Ovary (tissue), 3 donors: ENCODE data around the gene ANKS1B.

ENCODE experiments used
- EP300 ChIP-seq: sonication (generic); formaldehyde crosslinking; IDR thresholded peaks from one replicate; pipeline ENCODE4 v1.6.1; 2017; ENCODE audit warnings: antibody characterized with exemption
- POLR2A ChIP-seq: fragments of 450-650 bp; IDR thresholded peaks from one replicate; pipeline ENCODE4 v1.6.1; 2017; ENCODE audit warnings: antibody characterized with exemption, mild to moderate bottlenecking, moderate library complexity
- TF ChIP-seq, protein P1 (sequence below), 3 donors: fragments of 450-650 bp in 2 of 3; fragments of 200-600 bp in 1 of 3; IDR thresholded peaks; one replicate each; pipeline versions ENCODE4 v1.5.1 to v1.8.0; 2016 to 2022; ENCODE audit warnings: antibody characterized with exemption in 3 of 3, mild to moderate bottlenecking in 1 of 3
- donor health status: DM: no; HTN: no; CAD: no.

DNA sequence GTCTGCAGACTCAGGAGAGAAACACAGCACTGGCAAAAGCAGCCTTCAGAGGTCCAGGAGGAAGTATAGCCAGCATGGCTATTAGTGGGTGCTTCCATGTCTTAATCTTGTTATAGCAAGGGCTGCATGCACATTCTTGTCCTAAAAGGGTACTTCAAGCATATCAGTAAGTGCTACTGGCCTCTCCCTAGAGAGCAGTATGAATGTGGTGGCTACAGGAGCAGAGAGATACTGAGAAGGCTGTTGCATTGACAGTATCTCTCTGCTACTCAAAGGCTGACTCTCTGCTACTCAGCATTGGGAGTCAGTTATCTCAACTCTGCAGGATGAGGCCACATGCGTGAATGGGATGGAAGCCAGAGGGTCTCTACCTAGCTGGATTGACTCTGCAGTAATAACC is 335.2 kb downstream of the ANKS1B start:
- no peak for TF ChIP-seq POLR2A
- TF ChIP-seq, protein P1, sequence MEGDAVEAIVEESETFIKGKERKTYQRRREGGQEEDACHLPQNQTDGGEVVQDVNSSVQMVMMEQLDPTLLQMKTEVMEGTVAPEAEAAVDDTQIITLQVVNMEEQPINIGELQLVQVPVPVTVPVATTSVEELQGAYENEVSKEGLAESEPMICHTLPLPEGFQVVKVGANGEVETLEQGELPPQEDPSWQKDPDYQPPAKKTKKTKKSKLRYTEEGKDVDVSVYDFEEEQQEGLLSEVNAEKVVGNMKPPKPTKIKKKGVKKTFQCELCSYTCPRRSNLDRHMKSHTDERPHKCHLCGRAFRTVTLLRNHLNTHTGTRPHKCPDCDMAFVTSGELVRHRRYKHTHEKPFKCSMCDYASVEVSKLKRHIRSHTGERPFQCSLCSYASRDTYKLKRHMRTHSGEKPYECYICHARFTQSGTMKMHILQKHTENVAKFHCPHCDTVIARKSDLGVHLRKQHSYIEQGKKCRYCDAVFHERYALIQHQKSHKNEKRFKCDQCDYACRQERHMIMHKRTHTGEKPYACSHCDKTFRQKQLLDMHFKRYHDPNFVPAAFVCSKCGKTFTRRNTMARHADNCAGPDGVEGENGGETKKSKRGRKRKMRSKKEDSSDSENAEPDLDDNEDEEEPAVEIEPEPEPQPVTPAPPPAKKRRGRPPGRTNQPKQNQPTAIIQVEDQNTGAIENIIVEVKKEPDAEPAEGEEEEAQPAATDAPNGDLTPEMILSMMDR (IDR thresholded peaks at IDR 0.05), result no peak
- no peak for TF ChIP-seq EP300
